Measurements from ENCODE around the gene XYLT2. TPM values are rescaled to one million over a fixed set of nuclear protein-coding genes. Genes with fewer than 3 reads are reported as not detected.

Gene XYLT2
- total RNA-seq, 1 donor from 2014 or later = 11.0 TPM

GRCh38 chr17:50319306-50320004 is 26.5 kb upstream of the XYLT2 start:
- H3K9me3 Mint-ChIP-seq (ENCODE audit: unreplicated experiment) = no peaks in the 10 kb centered on the region

GRCh38 chr17:50322271-50322670 is 23.7 kb upstream of the XYLT2 start:
- DNase-seq = no peak
- Mint-ChIP-seq H3K9me3 (ENCODE audit: unreplicated experiment) (peaks cover 3% of the 10 kb centered on the region), H3K4me1 (ENCODE audit: low read depth, unreplicated experiment) (no peaks in the 10 kb centered on the region), H3K27ac (ENCODE audit: unreplicated experiment) (no peak overlapping the region), H3K4me3 (ENCODE audit: unreplicated experiment) (no peak overlapping the region), H3K27me3 (ENCODE audit: unreplicated experiment) (peaks cover 1% of the 10 kb centered on the region), H3K36me3 (ENCODE audit: unreplicated experiment) (no peaks in the 10 kb centered on the region)
- TF ChIP-seq CTCF (IDR thresholded peaks at IDR 0.05; ENCODE audit: partially characterized antibody, unreplicated experiment) = no peak

More at GRCh38 chr17:50319306-50320004, 26.5 kb upstream of the XYLT2 start:
- no peak for DNase-seq
- Mint-ChIP-seq H3K27me3 (ENCODE audit: unreplicated experiment) (no peaks in the 10 kb centered on the region), H3K4me3 (ENCODE audit: unreplicated experiment) (no peak overlapping the region), H3K27ac (ENCODE audit: unreplicated experiment) (no peak overlapping the region), H3K36me3 (ENCODE audit: unreplicated experiment) (no peaks in the 10 kb centered on the region), H3K4me1 (ENCODE audit: low read depth, unreplicated experiment) (peaks cover 4% of the 10 kb centered on the region)
- no peak for TF ChIP-seq CTCF (IDR thresholded peaks at IDR 0.05; ENCODE audit: partially characterized antibody, unreplicated experiment)

- H3K27ac Mint-ChIP-seq (ENCODE audit: unreplicated experiment) = no peak overlapping the region
- peaks cover 1% of the 10 kb centered on the region for H3K27me3 Mint-ChIP-seq (ENCODE audit: unreplicated experiment)
- peaks cover 3% of the 10 kb centered on the region for H3K9me3 Mint-ChIP-seq (ENCODE audit: unreplicated experiment)
- peaks cover 2% of the 10 kb centered on the region for H3K4me1 Mint-ChIP-seq (ENCODE audit: low read depth, unreplicated experiment)
- no peak for TF ChIP-seq CTCF (IDR thresholded peaks at IDR 0.05; ENCODE audit: partially characterized antibody, unreplicated experiment)
- H3K4me3 Mint-ChIP-seq (ENCODE audit: unreplicated experiment) = no peak overlapping the region
- no peaks in the 10 kb centered on the region for H3K36me3 Mint-ChIP-seq (ENCODE audit: unreplicated experiment)
- DNase-seq = no peak
Measured at GRCh38 chr17:50323060-50323459, 22.9 kb upstream of the XYLT2 start.

- no peak for TF ChIP-seq CTCF (IDR thresholded peaks at IDR 0.05; ENCODE audit: partially characterized antibody, unreplicated experiment)
- peaks cover 3% of the 10 kb centered on the region for H3K9me3 Mint-ChIP-seq (ENCODE audit: unreplicated experiment)
- peaks cover 4% of the 10 kb centered on the region for H3K4me1 Mint-ChIP-seq (ENCODE audit: low read depth, unreplicated experiment)
- no peak overlapping the region for H3K27ac Mint-ChIP-seq (ENCODE audit: unreplicated experiment)
- H3K36me3 Mint-ChIP-seq (ENCODE audit: unreplicated experiment) = no peaks in the 10 kb centered on the region
- no peak for DNase-seq
- no peak overlapping the region for H3K4me3 Mint-ChIP-seq (ENCODE audit: unreplicated experiment)
- H3K27me3 Mint-ChIP-seq (ENCODE audit: unreplicated experiment) = peaks cover 3% of the 10 kb centered on the region
Measured at GRCh38 chr17:50325906-50326305, 20.0 kb upstream of the XYLT2 start.

- Mint-ChIP-seq H3K4me3 (ENCODE audit: unreplicated experiment) (no peak overlapping the region), H3K27me3 (ENCODE audit: unreplicated experiment) (peaks cover 5% of the 10 kb centered on the region), H3K36me3 (ENCODE audit: unreplicated experiment) (no peaks in the 10 kb centered on the region), H3K4me1 (ENCODE audit: low read depth, unreplicated experiment) (peaks cover 5% of the 10 kb centered on the region), H3K27ac (ENCODE audit: unreplicated experiment) (no peak overlapping the region), H3K9me3 (ENCODE audit: unreplicated experiment) (peaks cover 3% of the 10 kb centered on the region)
- TF ChIP-seq CTCF (IDR thresholded peaks at IDR 0.05; ENCODE audit: partially characterized antibody, unreplicated experiment) = no peak
- no peak for DNase-seq
Measured at GRCh38 chr17:50326831-50327364, 19.0 kb upstream of the XYLT2 start.

Measured in glutamatergic neuron (in vitro differentiated cells).